Stimulated activated CD8-positive, alpha-beta memory T cell treated with anti-CD3 and anti-CD28 coated beads, Interleukin-15, amount 100 ng/mL, for 48 hours (primary cell): ENCODE data around the gene TMEM132D.

Experiments
- DNase-seq, 2 donors: peaks; one replicate each; pipeline ENCODE4 v3.0.0-alpha.2; 2020; ENCODE audit warnings: low read depth in 2 of 2

TMEM132D gene

DNA sequence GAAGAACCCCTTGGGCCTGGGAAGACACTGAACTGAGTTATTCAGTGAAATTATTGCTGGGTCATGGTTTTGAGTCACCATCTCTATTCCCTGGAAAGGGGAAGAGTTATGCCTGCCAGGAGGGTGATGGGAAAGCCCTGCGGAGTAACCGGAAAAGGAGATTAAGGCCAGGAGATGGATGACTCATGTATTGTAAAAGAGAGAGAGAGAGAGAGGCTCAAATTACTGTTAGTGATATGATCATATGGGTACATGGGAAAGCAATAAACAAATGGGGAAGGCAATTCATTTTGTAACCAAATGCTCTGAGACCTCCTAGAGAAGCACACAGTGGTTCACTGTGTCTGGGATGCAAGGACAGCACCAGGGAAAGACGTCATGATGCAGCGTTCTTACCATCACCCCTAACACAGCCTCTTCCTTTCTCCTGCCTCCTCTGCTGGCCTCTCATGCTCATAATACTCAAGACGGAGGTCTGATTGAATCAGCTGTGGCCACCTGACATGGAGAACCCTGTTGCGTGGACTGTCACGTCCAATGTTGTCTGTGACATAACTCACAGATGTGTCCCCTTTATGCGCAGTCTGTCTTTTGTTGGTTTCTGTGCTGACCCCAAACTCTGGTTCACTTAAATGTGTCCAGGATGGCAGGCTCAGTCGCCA, 243.7 kb downstream of the TMEM132D start:
- no peak for DNase-seq

GRCh38 chr12:129657179-129657578, 246.6 kb downstream of the TMEM132D start:
- no peak for DNase-seq

- DNase-seq: no peak
Measured at GRCh38 chr12:129651951-129652350, 251.9 kb downstream of the TMEM132D start.

GRCh38 chr12:129641926-129642325, 261.9 kb downstream of the TMEM132D start:
- no peak for DNase-seq

- DNase-seq: no peak
Measured at GRCh38 chr12:129635021-129635685, 268.7 kb downstream of the TMEM132D start.

DNA sequence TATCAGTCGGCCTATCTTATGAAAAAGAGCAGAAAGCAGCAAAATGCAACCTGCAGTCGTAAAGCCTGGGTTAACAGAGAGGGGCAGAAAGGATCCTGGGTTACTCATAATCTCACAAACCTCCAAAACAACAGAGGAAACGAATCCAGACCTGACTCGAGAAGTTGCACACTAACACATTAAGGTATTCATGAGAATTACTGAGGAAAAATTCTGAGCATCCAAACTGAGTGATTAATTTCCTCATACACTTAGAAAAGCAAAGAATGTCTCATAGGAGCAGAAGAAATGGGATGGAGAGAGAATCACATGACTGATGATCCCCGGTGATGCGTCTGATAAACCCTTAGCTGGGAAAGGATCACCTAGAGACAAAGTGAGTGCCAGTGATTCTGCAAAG, 272.5 kb downstream of the TMEM132D start:
- no peak for DNase-seq

DNA sequence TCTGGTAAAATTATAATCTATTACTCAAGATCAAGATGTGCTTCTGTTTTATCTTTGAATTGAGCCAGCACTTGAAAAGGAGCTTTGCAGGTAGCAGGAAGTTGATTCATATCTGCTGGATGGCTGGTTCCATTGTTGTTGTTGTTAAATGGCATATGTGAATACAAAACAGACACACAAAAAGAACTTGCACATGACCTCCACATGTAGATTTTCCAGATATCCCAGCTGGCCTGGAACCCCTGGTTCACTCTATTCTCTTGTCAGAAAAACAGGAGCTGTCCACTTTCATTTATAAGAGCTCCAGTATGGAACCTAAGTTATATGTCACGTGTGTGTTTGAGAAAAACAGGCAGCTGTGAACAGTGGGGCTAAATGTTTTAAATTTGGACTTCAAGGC, 273.9 kb downstream of the TMEM132D start:
- no peak for DNase-seq

GRCh38 chr12:129622566-129622965, 281.3 kb downstream of the TMEM132D start:
- no peak for DNase-seq

GRCh38 chr12:129619271-129619670, 284.6 kb downstream of the TMEM132D start:
- DNase-seq: no peak

DNA sequence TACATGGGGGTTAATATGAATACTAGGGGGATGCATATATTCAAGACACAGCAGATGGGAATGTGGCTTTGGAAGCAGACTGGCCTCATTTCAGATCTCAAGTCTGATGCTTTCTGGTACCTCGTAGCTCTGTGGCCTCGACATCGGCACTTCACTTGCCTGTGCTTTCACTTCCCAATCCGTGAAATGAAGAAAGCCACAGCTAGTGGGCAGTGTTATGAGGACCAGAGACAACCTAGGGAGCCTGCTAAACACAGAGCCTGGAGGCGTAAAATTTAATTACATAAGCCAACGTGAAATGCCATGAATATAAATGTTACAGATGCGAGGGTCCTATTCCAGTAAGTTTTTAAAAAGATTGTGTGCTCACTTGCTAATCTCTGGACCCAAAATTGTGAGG, 286.0 kb downstream of the TMEM132D start:
- no peak for DNase-seq

- no peak for DNase-seq
Measured at GRCh38 chr12:129615001-129615400, 288.8 kb downstream of the TMEM132D start.

- no peak for DNase-seq
Measured at GRCh38 chr12:129614221-129614885, 289.5 kb downstream of the TMEM132D start.

GRCh38 chr12:129613314-129613713, 290.5 kb downstream of the TMEM132D start:
- DNase-seq: no peak

DNA sequence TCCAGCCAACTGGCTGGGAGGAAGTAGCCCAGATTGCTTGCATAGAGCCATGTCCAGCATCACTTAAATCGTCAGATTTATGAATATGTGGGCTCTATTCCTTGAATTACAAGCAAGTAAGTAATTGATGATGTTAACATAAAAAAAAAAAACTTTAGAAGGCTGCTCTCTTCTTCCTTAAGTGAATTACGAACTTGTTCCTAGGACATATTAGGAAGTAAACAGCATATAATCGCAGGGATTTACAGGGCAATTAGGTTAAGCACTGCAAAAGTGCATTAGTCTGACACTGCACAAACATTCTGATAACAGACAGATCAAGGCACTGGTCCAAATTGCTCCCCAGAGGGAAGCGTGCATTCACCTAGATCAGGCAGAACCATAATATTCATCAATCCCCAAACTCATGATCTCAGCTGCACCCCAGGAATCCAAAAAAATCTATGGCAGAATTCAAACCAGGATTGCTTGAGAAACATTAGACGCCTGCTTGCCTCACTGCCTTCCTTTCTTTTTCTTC, 293.2 kb downstream of the TMEM132D start:
- no peak for DNase-seq

DNA sequence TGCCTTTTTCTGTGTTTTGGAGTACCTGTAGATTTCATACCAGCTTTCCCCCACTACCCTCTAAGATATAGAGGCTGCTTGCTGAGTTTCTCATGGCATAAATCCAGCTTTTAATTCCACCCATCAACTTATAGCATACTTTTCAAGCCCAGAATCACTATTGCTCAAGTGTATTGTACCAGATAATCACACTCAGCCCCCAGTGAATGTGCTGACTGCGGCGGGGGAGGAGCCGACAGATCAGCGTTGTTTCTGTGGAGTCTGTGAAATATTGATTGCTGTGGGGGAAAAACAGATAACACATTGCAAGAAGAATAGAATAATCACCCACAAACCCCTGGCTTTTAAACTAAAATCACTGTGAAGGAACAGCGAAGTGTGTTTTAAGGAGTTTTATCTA, 296.1 kb downstream of the TMEM132D start:
- no peak for DNase-seq

DNA sequence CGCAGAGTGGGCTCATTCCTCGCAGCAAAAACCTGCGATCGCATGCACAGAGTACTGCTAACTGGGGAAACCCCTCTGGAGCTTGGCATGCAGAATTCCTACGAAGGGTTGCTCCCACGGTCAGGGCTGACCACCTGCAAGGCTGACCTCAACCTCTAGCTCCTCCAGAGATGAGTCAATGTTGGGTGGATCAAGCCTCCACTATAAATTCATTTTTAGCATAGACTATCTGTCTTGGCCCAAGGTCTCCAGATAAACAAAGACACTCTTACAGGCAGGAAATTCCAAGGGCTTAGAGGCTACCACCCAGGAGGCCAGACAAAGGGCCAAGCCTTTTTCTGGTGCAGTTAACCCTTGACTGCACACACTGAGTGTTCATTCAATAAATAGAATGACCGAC, 296.5 kb downstream of the TMEM132D start:
- DNase-seq: no peak

- no peak for DNase-seq
Measured at GRCh38 chr12:129606239-129606638, 297.6 kb downstream of the TMEM132D start.

GRCh38 chr12:129605666-129606065, 298.2 kb downstream of the TMEM132D start:
- no peak for DNase-seq

GRCh38 chr12:129604506-129604905, 299.3 kb downstream of the TMEM132D start:
- DNase-seq: no peak

DNA sequence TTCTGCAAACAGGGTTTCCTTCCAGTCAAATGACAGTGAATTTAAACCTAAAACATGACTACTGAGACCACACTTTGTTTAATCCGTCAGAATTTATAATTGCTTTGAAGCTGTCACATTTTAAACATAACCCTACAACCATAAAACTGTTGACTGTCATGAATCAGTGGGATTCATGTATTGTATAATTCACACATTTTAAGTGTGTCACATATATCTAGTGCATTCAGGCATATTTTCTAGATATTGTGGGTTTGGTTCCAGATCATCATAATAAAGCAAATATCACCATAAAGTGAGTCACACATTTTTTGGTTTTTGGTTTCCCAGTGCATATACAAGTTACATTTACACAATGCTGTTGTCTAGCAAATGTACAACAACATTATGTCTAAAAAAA, 304.4 kb downstream of the TMEM132D start:
- DNase-seq: no peak

GRCh38 chr12:129594098-129594497, 309.7 kb downstream of the TMEM132D start:
- no peak for DNase-seq

GRCh38 chr12:129592449-129592848, 311.4 kb downstream of the TMEM132D start:
- no peak for DNase-seq

DNA sequence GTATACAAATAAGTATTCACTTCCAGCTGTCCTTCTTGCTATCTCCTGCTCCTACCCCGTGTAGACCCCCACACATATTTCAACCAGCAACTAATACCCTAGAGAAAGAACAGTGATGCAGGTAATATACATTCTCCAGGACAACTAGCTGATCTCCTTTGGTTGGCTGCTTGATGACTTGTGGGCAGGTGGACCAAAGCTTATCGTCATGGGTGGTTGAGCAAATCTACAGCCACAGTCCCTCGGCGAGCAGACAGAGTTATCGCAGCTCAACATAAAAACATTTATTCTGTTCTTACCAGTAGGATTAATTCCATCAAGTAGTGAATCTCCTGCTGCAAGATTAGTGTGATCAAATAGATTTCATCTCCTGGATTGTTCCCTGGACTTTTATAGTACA, 314.3 kb downstream of the TMEM132D start:
- no peak for DNase-seq
